GM19023 (cell line): ENCODE results near the gene SLF2.

Experiments used
- ATAC-seq: cut with Tn5 transposase; IDR thresholded peaks from one replicate; pipeline ENCODE4 v1.9.1; 2021; ENCODE audit warnings: mild to moderate bottlenecking, moderate library complexity; ENCODE audit not compliant: unreplicated experiment

The SLF2 gene

DNA sequence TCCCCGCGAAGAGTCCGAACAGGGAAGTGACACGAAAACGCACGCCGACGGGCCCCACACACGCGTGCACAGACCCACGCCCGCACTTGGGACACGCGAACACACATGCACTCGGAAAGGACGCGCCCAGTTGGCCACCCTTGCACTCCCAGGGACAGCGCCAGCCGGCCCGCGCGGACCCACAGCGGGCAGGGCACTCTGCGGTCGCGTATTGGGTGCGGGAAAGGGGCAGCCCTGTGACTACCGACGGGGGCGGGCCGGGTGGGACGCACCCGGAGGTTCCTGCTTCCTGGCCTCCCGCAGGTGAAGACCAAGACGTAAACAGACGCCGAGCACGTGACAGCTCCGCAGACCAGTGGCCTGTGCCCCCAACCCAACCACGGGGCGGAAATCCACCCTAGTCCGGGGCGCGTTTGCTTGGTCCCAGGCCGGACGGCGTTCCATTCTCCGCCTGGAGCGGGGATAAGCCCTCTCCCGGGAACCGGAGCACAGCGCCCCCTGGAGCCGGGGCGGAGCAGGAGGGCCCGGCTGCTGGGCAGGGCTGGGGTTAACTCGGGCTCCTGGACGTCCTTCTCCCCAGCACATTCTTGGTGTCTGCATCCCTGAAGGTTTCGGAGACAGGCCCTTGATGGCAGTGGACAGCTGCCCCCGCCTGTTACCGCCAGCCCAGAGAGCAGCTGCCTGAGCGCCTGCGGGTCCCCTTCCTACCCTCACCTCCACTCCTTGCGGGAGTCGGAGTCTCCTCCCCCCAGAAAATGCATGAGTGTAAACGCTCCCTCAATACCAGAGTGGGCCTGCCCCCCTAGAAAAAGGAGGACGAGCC lies 84.8 kb downstream of the SLF2 start:
- ATAC-seq, result peak; percentile 41

- ATAC-seq, result peak; percentile 35
Measured at GRCh38 chr10:100998183-100998990, 85.6 kb downstream of the SLF2 start.

DNA sequence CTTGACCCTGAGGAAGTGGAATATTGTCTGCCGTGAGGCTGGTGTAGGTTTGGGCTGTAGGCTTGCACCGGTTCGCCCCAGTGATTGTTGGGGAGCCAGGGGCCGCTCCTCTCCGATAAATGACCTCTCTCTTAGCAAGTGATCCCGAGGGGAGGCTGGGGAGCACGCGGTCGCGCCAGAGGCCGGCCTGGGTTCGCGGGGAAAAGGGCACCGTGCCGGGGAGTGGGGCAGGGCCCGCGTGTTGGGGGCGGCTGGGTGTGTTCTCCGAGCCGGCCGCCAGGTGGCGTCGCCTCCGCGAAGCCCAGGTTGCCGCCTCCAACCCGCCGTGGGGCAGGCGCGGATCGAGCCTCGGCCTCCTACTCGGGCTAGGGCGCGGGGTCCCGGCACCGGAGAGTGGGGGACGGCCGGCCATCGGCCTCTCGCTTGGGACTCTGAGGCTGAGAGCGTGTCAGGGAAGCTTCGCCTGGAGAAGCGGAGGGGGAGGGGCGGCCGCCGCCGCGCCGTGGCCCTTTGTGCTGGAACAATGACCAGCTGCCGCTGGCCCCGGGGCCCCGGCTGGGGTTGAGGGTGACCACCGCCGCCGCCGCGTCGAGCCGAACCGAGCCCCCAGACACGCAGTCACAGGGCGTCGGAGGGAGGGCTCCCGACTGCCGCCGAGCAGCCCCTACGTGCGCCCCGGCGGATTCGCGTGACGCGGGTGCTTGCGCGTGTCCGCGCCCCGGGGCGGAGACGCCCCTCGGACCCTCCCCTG lies 86.4 kb downstream of the SLF2 start:
- ATAC-seq, result peak; percentile 43

DNA sequence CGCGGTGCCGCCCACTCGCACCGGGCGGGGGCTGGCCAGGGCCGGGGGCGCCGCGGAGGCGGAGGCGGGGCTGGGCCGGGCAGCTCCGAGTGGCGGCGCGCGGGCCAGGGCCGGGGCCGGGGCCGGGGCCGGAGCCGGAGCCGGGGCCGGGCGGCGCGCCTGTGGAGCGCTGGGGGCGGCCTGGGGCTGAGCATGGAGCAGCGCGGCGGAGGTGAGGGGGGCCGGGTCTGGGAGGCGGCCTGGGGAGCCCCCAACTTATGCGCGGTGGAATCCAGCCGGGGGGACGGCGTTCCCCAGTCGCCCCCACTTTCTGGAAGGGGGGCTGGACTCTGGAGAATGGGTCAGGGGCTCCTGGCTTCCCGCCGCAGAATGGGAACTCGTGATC lies 87.0 kb downstream of the SLF2 start, which contains the start of gene LZTS2:
Gene LZTS2 (plus strand): TSS at position 67 of the 385 bp plus-strand sequence. CDS start 2,731 bp downstream, outside the sequence.
- ATAC-seq, result no peak

DNA sequence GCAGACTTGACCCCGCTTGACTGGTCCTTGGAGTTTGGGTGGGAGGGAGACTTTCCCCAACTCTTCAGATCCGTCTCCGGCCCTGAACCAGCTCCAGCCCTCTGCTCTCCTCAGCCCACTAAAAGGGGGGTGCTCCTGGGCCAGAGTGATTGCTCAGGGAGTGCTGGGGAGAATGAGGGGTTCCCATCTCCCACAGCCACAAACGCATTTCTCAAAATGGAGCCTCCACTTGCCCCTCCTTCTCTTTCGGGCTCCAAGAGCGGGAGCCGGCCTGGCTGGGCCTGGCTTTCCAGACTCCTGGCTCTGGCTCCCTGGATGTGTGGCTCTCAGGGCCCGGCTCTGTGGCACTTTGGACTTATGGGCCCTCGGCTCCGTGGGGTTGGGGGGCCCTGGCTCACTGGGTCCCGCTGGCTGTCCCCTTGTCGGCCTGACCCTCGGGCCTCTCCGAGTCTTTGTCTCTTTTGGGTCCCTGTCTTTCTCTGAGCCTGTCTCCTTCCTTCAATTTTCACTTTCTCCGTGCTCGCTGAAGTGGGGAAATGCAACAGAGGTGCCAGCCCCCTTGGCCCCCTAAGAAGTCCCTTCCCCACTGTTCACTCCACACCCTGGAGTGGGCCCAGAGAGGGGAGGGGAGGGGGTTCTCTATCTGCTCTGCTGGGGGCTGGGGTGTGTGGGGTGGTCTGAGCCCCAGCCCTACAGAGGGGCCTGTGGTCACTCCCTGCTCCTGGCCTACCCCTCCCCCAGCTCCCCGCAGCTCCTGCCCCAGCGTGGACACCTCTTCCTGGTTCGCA lies 87.6 kb downstream of the SLF2 start:
- no peak for ATAC-seq

DNA sequence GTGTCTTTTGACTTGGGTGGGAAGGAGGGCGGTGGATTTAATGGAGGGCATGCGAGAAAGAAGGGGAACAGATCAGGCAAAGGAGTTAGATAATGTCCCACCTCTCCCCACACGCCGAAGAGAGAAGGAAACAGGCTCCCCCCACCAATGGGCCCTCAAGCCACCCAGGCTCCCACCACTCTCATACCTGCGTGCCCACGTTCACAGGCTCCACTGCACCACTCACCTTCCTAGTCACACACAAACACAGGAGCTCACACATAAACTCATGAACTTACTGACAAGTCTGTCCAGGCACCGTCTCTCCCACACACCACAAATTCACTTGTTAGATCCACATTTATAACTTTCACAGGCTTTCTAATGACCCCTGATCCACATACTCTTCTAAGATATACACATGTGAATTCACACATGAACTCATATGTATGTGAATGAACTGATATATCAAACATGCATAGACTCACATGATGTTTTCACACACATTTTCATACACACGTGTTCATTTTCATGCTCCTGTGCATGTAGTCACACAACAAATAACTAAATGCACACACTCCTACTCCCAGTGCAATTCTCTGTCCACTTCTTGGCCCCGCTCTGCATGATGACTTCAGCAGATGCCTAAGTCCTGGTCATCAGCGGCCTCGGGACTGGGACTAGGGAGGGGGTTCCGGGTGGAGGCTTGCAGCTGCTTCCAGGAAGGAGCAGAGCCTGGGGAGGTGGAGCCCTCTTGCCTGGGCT lies 88.3 kb downstream of the SLF2 start:
- ATAC-seq, result no peak

DNA sequence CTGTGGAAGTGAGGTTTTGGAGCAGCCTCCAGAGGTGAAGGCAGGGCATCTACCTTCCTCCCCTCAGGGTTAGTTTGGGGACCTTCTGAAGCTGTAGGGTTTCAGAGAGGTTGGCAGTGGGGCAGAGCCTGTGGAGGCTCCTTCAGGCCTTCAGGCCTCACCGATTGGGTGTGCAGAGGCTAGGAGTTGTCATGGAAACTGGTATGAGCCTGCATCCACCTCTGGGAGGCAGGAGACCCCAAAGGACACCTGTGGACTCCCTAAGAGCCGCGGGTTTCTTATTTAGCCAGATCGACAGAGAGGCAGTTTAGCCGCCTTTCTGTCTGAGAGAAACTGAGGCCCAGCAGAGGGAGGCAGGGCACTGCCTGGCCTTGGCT lies 88.9 kb downstream of the SLF2 start:
- ATAC-seq, result no peak

DNA sequence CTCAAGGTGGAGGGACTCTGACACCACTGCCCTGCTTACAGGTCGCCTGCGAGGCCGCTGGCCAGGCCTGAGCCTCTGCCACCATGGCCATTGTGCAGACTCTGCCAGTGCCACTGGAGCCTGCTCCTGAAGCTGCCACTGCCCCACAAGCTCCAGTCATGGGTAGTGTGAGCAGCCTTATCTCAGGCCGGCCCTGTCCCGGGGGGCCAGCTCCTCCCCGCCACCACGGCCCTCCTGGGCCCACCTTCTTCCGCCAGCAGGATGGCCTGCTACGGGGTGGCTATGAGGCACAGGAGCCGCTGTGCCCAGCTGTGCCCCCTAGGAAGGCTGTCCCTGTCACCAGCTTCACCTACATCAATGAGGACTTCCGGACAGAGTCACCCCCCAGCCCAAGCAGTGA lies 89.7 kb downstream of the SLF2 start:
- no peak for ATAC-seq

GRCh38 chr10:101003639-101004206 lies 91.0 kb downstream of the SLF2 start:
- no peak for ATAC-seq

- ATAC-seq, result no peak
Measured at GRCh38 chr10:101005361-101005760, 92.6 kb downstream of the SLF2 start.

DNA sequence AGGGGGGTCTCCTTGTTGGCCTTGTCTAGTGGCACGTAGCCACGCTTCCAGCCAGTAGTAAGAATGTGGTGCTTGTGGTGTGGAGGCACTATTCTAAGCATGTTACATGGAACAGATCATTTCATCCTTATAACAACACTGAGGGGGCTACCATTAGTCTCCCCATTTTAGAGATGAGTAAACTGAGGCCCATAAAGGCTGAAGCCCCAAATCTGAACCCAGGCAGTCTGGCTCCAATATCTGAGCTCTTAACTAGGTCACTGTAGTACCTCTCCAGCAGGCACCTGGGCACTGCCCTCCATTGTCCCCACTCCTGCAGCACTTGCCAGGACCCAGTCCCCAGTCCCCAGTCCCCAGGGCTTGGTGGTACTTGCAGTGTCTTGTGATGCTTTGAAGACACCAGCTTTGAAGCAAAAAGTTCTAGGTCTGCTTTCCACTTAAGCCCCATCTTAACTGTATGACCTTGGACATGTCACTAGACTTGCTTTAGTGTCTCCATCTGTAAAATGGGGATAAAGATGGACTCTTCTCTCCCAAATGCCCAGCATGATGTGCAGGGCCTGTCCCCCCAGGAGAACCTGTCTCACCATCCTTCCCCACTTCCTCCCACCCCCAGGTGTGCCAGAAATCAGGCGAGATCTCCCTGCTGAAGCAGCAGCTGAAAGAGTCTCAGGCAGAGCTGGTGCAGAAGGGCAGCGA lies 93.3 kb downstream of the SLF2 start:
- no peak for ATAC-seq

DNA sequence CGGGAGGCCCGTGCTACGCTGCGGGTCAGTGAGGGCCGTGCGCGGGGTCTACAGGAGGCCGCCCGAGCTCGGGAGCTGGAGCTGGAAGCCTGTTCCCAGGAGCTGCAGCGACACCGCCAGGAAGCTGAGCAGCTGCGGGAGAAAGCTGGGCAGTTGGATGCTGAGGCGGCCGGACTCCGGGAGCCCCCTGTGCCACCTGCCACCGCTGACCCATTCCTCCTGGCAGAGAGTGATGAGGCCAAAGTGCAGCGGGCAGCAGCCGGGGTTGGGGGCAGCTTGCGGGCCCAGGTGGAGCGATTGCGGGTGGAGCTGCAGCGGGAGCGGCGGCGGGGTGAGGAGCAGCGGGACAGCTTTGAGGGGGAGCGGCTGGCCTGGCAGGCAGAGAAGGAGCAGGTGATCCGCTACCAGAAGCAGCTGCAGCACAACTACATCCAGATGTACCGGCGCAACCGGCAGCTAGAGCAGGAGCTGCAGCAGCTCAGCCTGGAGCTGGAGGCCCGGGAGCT lies 93.9 kb downstream of the SLF2 start:
- no peak for ATAC-seq

DNA sequence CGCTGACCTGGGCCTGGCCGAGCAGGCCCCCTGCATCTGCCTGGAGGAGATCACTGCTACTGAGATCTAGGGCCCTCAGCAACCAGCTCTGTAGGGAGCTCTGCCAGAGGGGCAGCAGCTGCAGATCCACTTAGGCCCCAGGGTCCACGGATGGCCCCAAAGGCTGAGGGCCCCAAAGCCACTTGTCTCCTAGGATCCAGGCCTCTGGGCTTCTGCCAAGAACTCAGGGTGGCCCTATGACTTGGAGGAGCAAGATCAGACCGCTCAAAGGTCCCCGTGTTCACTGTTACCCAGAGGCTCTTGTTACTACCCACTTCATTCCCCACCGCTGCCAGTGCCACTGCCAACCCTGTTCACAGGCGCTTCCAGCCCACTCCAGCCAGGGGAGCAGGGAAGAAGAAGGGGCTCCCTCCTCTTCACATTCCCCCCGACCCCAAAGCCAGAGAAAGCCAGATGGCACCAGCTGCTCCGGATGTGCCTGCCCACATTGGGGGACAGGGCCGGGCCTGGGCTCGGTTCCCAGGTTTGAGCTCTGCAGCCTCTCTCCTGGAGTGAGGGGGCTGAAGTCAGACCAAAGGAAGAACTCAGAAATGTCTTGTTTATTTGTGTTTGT lies 94.4 kb downstream of the SLF2 start:
- no peak for ATAC-seq

- ATAC-seq, result no peak
Measured at GRCh38 chr10:101007915-101008822, 95.4 kb downstream of the SLF2 start.

- no peak for ATAC-seq
Measured at GRCh38 chr10:101008823-101009423, 96.2 kb downstream of the SLF2 start.

DNA sequence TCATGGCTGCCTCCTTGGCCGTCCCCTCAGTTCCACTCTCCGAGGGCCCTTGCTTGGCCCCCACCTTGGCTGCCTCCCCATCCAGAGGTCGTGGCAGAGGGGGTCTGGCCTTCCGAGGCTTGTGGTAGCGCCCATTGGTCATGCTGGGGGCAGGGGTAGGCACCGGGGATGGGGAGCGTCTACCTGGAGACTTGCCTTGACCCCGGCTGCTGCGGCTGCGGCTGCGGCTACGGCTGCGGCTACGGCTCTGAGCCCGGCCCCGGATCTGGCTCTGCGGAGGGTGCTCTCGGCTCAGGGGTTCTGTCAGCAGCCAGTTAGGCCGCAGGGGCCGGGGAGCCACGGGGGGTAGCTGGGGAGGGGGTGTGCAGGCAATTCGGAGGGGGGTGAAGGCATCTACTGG lies 97.6 kb downstream of the SLF2 start:
- no peak for ATAC-seq
